ENCODE measurements around the gene GRIK1.

The GRIK1 gene

DNA sequence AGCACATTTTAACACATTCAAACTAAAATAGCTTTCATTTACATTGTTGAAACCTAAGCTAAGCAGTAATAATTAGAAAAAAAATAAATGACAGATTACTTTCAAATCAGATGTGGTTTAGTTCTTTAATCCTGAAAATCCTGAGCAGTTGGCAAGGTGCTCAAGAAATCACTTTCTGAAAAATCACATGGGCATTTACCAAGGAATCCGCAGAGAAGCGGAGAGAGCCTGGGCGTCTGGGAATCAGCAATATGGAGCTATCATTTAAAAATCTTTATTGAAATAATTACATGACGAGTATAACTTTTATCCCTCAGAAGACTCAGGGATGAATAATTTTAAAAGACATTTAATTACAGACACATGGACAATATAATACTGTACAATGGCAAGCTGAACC lies 30.2 kb downstream of the GRIK1 start:
- DNase-seq (ENCODE audit: low read depth in 2 of 2) = no peak

DNA sequence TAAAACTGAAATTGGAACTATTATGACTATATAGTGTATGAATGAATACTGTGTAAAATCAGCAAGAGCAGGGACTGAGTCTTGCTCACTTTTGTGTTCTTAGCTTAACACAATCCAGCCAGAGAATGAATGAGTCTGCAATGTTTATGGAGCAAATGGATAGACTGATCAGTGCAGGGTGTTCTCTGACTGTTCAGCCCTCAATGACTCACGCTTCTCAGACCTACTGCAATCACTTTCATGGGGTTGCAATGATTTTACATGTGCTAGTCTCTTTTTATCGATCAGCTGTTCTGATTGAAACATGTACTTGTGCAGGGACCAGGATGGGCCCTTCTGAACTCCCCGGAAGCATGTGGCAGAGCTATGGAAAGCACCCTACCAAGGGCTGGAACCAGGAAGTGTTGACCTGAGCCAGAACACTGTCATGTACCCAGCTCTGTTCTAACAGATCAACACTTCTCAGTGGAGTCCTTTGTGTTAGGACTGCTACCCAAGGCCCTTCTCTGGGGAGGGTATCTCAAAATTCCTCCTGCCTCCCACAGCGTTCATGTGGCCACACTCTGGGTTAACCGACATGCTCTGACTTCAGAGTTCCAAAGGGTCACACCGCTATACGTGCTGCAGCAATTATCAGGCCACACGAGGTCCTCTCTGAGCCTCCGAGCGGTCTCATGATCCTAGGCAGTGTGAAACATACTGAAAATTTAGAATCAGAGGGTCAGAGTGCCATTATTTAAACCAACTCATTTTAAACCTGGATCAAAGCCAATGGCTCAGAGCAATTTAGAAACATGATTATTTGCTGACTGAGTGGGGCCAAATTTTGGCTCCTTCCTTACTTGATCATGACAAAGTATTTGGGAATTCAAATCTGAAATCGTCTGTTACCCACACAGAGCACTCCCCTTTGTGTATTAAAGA lies 35.2 kb downstream of the GRIK1 start:
- DNase-seq (ENCODE audit: low read depth in 2 of 2) = no peak

DNA sequence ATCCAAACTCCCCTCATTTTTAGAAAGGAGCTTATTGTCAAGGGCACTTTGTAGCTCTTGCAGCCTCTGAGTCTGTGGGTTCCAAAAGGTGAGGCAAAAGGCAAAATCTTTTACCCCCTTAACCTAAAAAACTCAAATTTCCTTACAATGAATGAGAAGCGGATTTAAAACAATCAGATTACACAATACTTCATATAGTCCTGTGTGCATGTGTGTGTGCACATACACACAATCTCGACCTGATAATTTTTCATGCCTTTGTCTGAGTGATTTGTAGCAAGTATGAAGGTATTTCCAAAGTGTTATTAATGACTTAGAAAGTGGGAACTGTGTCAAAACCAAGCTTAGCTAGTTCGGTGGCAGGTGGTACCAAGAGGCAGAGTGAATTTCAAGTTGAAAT lies 42.9 kb downstream of the GRIK1 start:
- no peak for DNase-seq (ENCODE audit: low read depth in 2 of 2)

DNA sequence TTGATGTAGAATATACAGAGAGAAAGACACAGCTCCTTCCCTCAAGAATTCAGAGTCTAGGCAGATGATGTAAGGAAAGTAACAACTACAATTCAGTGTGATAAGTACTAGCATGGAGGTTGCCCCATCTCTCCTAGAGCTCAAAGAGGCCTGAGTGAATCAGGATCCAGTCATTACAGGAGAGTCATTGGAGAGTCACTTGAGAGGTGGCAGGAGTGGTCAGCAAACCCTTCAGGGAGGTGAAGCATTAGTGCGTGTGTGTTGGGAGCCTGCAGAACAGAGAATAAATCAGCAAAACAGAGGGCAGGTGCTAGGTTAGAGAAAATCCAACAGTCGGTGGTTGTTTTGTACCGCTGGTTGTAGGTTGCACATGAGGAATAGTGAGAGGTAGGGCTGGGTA lies 46.1 kb downstream of the GRIK1 start:
- no peak for DNase-seq (ENCODE audit: low read depth in 2 of 2)

DNA sequence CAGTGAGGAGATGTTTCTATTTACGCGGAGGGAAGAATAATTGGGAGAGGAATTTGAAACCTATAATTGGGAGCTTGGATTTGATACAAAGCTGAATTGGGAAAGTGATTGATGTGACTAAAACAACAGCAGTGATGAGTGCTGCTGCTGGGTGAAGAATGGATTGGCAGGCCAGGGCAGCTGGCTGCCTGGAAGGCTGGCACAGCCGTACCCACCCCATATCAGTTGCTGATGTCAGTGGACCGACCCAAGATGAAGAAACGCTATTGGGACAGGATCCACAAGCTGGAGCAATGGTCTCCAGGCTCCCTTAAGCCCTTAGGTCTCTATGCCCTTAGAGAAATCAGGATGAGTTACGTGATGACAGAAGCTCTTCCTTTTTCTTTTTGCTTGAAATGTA lies 47.4 kb downstream of the GRIK1 start:
- no peak for DNase-seq (ENCODE audit: low read depth in 2 of 2)

DNA sequence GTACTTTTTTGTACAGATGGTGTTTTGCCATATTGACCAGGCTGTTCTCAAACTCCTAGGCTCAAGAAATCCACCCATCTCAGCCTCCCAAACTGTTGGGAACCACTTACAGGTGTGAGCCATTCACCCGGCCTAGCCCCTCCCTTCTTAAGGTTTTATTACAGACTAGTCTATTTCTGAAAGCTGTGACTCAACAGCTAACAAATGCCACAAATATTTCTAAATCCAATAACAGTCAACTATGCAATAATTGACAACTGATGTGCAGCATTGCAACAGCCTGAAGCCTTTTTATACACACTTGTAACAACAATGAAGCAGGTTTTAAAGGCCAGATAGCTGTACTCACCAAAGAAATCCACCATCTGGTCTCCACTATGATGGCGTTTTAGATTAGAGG lies 51.4 kb downstream of the GRIK1 start:
- DNase-seq (ENCODE audit: low read depth in 2 of 2) = no peak

DNA sequence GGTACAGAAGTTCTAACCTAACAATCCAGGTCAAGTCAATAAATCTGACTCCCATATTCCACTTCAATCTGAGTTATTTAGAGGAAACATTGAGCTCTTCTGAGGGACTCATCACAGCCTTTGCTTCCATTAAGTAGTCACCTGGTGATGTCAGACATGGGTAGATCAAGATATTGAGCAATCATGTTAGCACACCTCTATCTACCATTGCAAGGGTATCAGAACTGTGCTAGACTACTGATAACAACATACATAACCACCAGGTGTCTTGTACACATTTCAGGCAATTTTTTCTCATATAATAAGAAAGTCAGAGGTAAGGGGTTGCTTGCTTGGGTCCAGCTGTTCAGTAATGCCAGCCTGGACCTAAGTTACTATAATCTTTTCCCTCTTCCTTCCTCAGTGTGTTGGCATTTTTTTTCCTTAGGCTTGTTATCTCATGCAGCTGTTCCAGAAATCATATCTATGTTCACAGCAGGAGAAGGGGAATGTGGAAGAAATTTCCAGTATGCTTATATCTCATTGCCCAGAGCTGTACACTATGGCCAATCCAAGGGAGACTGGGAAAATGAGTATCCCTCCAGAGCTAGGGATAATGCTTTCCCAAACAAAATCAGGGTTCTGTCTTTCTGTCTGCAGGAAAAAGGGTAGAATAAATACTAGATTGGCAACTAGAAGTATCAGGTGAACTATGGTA lies 52.3 kb downstream of the GRIK1 start:
- no peak for DNase-seq (ENCODE audit: low read depth in 2 of 2)

DNA sequence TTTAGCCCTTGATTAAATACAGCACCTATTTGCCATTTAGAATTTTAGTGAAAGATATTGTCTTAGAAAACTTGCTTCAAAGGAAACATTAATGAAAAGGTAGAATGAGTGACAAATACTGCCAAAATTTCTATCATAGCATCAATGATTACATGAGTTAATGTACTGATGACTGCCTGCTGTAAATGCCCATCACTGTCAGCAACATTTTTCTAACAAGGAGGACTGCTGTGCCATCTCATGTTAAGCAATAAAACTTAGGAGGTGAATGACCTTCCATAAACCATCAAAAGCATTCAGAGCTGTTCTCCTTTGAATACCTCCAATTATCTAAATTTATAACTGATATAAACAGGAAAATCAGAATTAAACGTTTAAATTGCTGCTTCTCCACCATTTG lies 54.3 kb downstream of the GRIK1 start:
- DNase-seq (ENCODE audit: low read depth in 2 of 2) = no peak

DNA sequence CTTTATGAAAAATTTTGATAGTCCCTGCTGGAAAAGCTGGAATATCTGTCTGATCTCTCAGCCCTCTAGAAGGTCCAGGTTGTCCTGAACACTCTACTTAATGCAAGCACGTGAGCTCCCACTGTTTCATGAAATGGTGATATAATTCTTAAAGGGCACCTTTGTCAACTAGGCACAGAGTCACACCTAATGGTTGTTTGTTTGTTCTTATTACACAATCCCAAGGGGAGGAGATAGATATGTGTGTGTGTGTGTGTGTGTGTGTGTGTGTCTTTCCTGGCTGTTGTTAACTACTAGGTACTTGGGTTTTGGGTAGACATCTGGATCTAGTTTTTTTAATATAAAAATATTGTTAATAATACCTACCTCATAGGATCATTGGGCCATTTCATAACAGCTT lies 63.9 kb downstream of the GRIK1 start:
- no peak for DNase-seq (ENCODE audit: low read depth in 2 of 2)

DNA sequence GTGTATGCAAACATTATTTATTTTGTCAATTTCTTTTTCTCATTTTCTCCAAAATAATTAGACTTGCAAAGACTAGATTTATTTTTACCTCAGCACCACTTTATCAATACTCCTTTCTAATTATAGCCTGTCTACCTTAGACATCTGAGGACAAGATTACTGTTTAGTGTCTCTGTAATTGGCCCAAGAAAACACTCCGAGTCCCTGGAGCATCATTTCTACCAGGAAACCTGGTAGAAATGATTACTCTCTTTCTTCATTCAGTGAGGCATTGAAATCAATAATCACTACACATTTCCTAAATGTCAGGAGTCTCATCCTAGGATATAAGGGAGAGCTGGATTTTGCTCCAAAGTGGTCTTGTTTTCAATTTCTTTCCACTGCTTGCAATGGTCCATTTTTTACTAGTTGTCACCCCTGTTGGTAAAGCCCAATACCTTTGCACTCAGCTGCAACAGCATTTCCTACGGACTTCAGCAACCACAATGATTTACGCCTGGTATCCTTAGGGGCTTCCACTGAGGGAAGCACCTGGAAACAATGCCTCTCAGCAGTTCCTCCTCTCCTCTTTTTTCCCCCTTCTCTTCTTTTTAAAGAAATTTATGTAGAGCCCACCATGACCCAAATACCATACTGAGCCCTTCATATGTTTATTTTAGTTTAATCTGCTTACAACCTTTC lies 64.6 kb downstream of the GRIK1 start:
- DNase-seq (ENCODE audit: low read depth in 2 of 2) = no peak

DNA sequence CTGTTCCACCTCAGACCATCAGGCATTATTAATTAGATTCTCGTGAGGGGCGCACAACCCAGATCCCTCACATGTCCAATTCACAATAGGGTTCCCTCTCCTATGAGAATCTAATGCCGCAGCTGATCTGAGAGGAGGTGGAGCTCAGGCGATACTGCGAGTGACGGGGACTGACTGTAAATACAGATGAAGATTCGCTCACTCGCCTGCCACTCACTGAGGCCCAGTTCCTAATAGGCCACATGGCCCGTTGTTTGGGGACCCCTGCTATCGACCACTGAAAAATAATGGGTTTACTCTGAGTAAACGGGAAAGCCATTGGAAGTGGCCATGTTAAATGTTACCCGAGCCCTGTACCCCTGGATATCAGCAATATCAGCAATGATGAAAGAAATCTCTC lies 65.9 kb downstream of the GRIK1 start:
- DNase-seq (ENCODE audit: low read depth in 2 of 2) = no peak

DNA sequence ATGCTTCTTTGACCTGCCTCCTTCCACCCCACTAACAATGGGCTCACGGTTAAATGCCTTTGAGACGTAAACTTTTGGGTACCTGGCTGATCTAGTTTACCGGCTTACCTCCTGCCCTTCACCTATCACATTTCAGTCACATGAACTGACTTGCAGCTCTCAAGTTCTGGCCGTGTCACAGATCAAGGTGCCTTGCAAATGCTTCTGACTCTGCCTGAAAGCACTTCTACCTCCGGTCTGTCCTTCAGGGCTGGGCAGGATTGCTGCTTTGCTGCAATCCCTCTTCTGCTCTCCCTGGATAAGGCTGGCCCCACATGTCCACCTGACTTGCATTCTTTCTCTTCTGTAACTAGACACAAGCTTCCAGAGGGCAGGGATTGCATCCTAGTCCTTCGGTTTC lies 69.0 kb downstream of the GRIK1 start:
- DNase-seq (ENCODE audit: low read depth in 2 of 2) = no peak

DNA sequence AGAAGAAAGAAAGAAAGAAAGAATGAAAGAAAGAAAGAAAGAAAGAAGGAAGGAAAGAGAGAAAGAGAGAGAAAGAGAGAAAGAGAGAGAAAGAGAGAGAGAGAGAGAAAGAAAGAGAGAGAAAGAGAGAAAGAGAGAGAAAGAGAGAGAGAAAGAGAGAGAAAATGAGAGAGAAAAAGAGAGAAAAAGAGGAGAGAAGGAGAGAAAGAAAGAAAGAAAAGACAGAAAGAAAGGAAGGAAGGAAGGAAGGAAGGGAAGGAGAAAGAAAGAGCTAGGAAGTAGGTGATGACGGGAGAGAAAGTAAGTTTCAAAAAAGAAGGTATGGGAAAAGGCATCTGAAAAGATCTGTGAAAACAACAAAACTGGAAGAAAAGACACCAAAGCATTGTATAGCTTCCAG lies 72.0 kb downstream of the GRIK1 start:
- DNase-seq (ENCODE audit: low read depth in 2 of 2) = no peak

DNA sequence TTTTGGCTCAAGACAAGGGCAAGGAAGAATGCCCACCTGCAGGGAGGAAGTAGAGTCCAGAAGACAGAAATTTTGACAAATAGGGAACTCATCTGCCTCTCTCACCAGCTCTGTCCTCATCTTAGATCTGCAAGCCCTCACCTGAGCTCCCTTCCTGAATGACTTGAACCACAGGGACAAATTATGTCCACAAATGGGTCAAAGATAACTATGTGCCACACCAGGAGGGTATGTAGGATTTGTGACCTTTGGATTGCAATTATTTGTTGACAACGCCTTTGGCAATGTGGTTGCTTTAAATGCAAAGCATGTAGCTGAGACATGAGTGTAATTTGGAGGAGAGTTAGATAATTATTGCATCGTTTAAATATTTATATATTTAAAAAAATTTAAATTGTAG lies 79.5 kb downstream of the GRIK1 start:
- no peak for DNase-seq (ENCODE audit: low read depth in 2 of 2)

DNA sequence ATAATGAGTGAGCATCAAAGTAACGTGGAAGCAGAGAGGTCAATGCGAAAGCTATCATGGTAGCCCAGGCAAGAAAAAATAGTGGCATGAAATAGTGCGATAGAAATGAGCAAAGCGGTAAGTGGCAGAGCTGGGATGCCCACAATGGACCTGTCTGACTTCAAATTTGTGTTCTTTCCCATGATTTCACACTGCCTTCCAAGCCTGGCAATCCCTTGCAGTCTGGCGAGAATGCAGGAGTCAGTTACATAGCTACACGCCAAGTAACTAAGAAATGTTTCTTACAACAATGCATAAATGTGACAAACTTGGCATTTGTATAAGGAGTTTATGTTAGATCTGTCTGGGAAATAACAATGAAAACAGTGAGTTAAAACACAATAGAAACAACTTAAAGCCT lies 82.6 kb downstream of the GRIK1 start:
- no peak for DNase-seq (ENCODE audit: low read depth in 2 of 2)

DNA sequence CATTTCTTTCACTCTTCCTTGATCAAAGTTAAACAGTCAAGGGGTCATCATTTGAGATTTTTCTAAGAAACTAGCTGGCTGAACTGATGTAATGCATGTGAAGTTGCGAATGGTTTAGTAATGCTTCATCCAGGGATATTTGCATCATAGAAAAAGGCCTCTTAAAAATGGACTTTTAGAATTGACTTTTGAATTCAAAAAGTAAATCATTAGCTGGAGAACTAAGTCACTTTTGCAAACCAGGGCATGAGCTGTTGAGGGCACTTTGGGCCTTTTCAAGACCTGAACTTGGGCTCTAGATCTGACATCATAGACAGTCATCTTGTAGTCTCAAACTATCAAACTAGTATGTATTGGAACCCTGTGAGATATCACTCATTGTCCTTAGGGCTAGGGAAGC lies 85.0 kb downstream of the GRIK1 start:
- no peak for DNase-seq (ENCODE audit: low read depth in 2 of 2)

DNA sequence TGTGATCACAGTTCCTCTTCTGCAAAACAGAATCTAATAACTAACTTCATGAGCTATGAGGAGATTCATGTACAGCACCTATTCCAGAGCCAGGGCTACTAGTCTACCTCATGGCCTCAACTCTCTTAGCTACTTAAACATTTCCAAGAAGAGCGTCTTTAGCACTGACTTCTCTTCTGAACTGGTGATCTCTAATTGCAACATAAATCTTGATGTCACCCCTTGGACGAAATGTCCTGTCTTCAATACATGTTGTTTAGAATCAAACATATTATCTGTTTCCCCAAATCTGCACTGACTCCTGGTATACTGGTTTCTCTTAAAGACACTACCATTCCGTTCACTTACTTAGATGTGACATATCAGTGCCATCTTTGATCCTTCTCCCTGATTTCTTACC lies 88.2 kb downstream of the GRIK1 start:
- no peak for DNase-seq (ENCODE audit: low read depth in 2 of 2)

DNA sequence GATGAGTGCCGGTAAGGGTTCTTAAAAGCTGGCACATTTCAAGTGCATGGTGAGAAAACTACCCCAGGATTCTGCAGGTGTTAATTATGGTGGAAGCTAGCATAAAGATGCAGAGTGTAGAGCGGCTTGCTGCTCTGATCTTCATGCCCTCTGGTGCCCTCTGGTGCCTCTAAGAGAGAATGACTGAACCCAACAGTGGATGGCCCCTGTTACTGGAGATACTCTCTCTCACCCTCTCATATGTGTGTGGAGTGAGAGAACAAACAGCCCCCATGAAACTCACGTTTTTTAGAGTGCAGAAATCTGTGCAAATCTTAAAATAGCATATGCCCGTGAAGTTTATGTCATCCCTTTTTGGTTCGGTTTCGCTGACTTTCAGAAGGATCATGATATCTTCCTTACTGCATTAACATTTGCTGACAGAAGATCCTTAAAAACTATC lies 90.0 kb downstream of the GRIK1 start:
- peak in 1 of 2 donors; percentile 9 for DNase-seq (ENCODE audit: low read depth in 2 of 2)

DNA sequence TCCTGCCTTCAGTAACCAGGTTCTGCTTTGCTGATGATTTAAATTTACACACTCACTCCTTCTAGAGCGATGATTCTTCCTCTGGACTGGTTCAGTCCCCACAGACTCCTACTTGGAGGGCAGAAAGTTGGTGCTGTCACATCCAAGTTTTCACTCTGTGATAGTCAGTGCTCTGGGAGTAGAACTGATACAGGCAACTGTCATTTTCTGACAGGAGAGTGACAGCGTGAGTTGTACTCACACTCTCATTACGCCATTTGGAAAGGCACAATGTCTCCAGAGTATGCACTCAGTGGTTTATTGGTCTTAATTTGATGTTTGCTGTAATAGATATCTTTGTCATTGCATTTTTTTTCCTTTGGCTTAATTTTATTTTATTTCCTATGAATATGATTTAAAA lies 96.0 kb downstream of the GRIK1 start:
- no peak for DNase-seq (ENCODE audit: low read depth in 2 of 2)

DNA sequence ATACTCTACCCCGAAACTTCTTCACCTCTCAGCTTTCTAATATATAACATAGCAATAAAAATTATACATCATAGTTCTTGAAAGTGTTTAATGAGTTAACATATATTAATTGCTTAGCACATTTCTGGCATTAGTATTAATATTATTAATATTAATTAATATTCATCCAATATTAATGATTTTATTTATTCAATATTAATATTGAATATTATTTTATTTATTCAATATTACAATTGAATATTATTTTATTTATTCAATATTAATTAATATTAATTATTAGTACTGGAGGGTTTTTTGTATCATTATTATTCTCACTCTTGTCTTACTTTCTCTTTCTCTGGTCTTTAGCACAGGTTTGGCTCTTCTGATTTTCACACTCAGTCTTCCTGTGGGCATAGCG lies 105.2 kb downstream of the GRIK1 start:
- DNase-seq (ENCODE audit: low read depth in 2 of 2) = no peak

DNA sequence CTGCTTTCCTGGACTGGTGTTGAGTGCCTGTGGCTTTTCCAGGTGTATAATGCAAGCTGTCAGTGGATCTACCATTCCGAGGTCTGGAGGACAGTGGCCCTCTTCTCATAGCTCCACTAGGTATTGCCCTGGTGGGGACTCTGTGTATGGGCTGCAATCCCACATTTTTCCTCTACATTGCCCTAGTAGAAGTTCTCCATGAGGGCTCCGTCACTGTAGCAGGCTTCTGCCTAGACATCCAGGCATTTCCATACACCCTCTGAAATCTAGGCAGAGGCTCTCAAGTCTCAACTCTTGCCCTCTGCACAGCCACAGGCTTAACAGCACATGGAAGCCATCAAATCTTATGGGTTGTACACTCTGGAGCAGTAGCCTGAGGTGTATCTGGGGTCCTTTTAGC lies 107.6 kb downstream of the GRIK1 start:
- no peak for DNase-seq (ENCODE audit: low read depth in 2 of 2)

DNA sequence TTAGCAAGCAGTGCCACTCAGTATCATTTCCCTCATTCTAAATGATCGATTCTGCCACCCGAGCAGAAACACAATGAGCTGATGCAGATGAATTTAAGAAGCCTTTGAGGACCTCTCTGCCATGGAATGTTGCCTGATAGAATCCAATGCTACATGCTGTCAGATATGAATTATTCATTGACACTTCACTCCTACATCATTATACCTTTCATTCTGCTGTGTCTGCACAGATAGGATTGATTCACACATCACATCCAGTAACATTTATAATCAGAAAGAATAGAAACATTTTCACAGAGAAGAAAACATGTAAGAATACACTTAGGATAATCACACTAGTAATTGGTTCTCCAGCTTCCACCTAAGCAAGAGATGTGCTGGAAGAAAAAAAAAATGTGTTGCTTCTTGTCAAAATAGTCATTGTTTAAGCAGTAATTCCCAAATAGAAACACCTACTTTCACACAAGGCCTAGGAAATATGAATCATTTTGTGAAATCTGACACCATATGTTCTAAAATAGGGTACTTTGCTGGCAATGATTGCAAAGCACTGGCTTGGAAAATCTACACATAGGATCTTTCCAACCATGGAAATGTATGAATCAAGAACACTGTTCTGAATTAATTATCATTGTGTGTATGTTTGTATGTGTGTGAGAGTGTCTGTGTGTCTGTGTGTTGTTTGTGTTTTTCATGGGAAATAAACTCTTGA lies 110.1 kb downstream of the GRIK1 start:
- DNase-seq (ENCODE audit: low read depth in 2 of 2) = no peak

Data from stimulated activated CD8-positive, alpha-beta memory T cell treated with anti-CD3 and anti-CD28 coated beads, Interleukin-2, amount 100 ng/mL, for 1 hour (primary cell).